Activated CD8-positive, alpha-beta memory T cell treated with anti-CD3 and anti-CD28 coated beads, Interleukin-2, amount 50 U/mL, for 24 hours (primary cell): Measurements from ENCODE around the gene HNRNPC.
"Not testable (repeated sequence)": the region's sequence is repeated elsewhere in the genome, so short reads cannot be mapped to it uniquely, and the experiment has no call there.

Source experiments
- DNase-seq: peaks from one replicate; pipeline ENCODE4 v3.0.0-alpha.2; 2020; ENCODE audit errors: extremely low read depth

Gene HNRNPC

DNA sequence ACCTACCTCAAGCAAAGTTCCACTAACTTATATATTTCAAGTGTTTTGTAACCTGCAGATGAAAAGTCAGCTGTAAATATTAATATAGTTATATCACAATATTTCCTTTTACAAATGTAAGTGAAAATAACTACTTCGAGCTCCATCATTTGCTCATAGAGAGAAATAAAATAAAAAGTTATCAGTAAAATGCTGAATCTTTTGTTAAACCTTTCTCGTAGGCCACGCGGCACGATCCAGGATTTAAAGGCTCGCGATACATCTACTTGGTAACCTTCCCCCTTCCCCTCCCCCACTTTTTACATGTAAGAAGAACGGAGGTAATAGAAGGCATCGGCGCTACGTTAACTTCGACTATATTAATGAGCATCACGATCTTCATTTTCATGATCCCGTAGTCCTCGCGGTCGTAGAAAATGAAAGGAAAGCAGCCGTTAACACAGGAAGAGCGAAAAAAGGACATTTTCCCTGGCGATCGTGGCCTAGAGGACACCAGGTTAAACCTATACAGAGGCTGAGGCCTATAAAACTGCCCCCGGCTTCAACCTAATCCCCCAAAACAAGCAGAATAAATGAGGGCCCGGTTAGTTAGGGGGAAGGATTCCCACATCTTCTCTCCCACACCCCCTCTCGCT is 508 bp downstream of the HNRNPC start:
- no peak for DNase-seq

DNA sequence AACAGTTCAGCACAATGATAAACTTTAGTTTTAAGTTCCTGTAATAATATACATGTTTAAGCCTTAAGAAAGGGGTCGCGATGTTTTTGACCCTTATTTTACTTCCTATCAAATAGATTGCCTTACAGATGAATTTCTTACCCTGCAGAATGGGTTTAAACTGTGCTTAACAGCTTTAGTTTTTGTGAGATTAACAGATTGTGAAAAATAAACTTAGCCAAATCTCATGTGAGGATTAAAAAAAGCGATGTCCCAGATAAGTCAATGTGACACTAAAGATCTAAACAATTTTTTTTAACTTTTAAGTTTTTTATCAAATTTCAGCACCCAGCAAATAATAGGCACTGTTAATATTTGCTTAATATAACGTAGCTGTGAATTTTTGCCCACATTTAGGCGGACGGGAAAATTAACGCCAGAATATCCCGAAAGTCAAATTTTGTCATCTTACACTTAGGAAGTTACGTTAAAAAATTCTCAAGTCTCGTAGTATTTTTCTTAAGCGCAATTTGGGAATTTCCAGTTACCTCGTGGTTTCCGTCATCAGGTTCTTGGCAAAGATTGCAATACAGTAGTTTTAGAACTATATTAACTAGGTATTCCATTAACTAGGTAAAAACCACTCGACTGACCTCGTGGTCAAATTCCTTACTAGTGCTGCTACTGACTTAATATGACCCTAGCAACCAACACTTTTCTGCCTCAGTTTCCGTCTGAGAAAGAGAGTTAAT is 1.2 kb downstream of the HNRNPC start:
- no peak for DNase-seq

DNA sequence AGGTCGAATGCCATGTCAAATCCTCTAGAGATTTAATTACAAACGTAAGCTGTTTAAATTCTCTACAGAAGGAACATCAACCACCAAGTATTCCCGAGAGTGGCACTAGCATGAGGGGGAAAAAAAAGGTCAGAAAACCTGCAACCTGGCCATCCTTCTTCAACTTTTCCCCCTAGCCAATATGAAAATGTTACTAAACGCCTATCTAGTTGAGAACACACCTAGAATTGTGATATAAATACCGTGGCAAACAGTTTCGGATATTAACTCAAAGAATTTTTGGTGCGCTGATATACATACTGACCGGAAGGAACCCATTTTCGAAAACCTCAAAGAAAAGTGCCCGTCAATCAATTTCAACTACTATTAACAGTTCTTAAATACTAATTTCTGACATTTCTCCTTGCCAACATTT is 1.8 kb downstream of the HNRNPC start:
- DNase-seq, result no peak

DNA sequence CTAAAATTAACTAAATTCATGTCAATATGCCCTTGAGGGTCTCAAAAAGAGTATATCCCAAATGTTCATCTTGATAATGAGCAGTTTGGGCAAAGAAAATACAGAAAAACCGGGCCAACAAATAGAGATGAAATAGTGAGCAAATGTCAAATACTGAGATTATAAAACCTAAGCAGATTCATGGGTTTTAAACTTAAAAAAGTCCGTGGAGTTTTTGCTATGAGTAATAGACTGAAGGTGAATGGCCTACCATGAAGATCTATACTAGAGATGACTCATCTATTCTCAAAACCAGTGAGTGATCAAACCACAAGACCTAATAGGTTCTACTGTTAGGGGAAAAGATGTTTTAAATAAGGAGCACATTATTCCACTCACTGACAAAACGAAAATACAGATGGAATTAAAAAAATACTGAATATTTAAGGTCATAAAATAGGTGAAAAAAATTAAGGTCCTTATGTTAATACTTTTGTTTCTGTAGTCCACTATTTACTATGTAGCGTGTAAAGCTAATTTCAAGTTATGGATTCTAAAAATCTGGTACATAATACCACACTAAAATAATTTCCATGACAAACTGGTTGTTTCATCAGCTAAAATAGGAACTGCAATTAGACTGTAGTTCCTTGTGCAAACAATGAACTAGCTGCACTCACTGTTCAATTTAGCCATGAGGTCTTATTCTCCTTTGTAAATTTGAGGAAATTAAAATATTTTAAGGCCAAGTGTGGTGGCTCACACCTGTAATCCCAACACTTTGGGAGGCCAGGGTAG is 5.0 kb downstream of the HNRNPC start:
- DNase-seq, result no peak

GRCh38 chr14:21263284-21264024 is 5.8 kb downstream of the HNRNPC start:
- no peak for DNase-seq

DNA sequence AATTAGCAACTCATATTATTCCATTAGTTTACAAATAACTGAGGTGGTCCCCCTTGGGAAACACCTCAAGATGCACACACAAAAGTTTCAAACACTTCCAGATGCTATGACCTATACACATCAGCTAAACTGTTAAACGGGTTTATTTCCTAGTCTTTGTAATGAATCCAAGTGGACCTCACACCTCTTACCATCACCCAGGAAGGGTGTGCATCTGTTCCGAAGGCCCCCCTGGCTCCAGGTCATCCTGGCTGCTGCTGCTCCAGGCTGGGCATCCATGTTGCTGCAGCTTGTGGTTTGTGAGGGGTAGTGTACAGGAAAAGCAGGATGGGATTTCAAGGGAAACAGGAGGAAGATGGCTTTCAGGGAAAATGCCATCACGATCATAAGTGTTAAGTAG is 6.8 kb downstream of the HNRNPC start:
- no peak for DNase-seq

DNA sequence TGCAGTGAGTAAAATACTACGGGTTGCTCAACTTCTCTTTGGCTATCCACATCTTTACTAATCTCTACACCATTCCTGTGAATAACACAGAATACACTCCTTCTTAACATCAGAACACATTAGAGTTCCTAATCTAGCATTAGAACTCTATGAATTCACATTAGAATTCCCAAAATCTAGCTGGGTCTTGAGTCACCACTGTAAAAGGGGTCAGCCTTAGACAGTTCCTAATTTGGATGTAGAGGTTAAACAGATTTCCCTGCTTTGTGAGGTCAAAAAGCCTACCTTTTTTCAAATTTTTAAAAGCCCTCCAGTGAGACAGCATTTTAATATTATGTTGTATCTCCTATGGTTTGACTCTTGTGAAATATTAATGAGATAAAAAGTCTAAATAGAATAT is 7.4 kb downstream of the HNRNPC start:
- no peak for DNase-seq

GRCh38 chr14:21258889-21259787 is 10.1 kb downstream of the HNRNPC start:
- no peak for DNase-seq

GRCh38 chr14:21258005-21258888 is 11.0 kb downstream of the HNRNPC start:
- no peak for DNase-seq

DNA sequence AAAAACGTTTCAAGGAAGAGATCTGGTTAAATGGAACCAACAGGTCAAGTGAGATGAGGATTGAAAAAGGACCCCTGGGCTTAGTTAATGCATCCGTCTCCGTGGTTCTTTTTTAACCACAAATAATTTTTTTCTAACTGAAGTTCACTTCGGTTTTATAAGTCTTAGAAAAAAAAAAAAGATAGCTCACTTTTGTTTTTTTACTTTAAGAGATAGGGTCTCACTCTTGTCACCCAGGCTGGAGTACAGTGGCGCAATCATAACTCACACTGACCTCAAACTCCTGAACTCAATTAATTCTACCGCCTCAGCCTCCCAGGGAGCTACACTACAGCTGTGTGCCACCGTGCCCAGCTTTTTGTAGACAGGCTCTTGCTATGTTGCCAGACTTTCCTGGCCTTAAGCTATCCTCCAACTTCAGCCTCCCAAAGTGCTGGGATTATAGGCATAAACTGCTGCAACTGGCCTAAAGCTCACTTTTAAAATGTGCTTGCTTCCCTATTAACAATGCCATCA is 11.8 kb downstream of the HNRNPC start:
- no peak for DNase-seq

GRCh38 chr14:21256539-21257393 is 12.5 kb downstream of the HNRNPC start:
- no peak for DNase-seq

DNA sequence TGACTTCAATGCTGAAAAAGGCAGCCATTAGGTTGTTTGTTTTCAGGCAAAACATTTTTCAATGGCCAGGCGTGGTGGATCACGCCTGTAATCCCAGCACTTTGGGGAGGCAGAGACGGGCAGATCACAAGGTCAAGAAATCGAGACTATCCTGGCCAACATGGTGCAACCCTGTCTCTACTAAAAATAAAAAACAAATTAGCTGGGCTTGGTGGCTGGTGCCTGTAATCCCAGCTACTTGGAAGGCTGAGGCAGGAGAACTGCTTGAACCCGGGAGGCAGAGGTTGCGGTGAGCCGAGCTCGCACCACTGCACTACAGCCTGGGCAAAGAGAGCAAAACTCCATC is 13.2 kb downstream of the HNRNPC start:
- DNase-seq, result not testable (repeated sequence)

DNA sequence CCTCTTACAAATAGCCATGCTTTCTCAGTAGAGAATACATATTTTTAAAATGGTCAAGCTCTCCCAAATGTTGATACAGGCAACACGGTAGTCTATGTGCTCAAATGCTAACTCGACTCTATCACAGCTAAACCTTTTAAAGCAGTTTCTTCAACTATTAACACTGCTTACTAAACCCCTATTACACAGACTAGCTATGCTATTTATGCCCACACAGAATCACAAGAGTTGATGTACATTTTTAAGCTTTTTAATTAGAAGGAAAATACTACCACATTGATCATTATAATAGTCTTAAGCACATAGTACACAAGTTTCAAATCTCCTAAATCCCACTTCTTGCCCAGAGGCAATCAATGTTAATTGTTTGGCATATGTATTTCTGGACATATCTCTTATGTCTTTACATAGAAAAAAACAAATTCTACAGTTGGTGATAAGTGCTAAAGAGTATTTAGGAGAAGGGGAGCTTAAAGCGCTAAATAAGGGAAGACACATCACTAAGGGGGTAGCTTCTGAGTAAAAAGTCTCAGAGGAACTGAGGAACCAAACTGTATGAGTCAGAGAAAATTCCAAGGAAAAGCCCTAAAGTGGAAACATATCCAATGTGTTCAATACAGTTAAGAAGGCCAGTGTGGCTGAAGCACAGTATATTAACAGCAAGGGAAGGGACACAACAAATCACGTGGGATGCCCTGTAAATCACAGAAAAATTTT is 13.7 kb downstream of the HNRNPC start:
- no peak for DNase-seq

GRCh38 chr14:21252149-21252548 is 17.1 kb downstream of the HNRNPC start:
- DNase-seq, result no peak

DNA sequence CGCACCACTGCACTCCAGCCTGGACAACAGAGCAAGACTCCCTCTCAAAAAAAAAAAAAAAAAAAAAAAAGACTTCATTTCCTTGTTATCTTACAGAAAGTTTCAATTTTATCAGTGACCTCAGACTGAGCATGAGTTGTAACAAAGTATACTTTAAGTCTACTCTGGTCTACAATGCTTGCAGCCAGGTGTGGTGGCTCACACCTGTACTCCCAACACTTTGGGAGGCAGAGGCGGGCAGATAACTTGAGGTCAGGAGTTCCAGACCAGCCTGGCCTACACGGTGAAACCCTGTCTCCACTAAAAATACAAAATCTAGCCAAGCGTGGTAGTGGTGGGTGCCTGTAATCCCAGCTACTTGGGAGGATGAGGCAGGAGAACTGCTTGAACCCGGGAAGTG is 18.0 kb downstream of the HNRNPC start:
- no peak for DNase-seq

GRCh38 chr14:21248739-21249411 is 20.4 kb downstream of the HNRNPC start:
- no peak for DNase-seq

DNA sequence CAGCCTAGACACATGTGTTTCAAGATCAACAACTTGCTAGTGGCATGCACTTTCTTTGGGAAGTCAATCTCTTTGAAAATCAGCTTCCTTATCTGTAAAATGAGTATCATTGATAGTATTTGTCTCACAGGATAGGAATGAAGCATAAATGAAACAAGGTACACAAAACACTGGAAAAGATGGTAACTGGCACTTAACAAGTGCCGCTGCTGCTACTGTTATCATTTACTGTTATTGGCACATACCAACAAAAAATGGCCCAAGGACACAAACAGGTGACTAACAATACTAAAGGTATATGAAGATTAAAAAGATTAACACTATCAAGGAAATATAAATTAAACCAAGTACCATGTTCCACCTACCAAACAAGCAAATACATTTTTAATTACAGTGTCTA is 20.9 kb downstream of the HNRNPC start:
- DNase-seq, result no peak

DNA sequence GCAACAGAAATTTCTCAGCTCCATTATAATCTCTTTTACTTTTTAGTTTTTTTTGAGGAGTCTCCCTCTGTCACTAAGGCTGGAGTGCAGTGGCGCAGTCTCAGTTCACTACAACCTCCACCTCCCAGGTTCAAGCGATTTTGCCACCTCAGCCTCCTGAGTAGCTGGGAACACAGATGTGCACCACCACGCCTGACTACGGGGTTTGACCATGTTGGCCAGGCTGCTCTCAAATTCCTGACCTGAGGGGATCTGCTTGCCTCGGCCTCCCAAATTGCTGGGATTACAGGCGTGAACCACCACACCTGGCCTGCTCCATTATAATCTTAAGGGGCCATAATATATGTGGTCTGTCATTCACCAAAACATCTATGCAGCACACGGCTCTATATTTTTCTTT is 23.4 kb downstream of the HNRNPC start:
- no peak for DNase-seq
